Stimulated activated CD4-positive, alpha-beta T cell treated with anti-CD3 and anti-CD28 coated beads, Interleukin-4, amount 100 ng/mL, for 1 hour (primary cell): ENCODE measurements around the gene FADS1.

Experiments
- DNase-seq: peaks from one replicate; pipeline ENCODE4 v3.0.0-alpha.2; 2020

Gene FADS1

GRCh38 chr11:61816736-61817455 is at the start of gene FADS1:
Gene FADS1 (minus strand): TSS chr11:61817003. CDS start chr11:61816929, 74 bp downstream.
- DNase-seq: peak; percentile 77

- no peak for DNase-seq
Measured at GRCh38 chr11:61866231-61866957, 49.6 kb upstream of the FADS1 start.

GRCh38 chr11:61864814-61865775 is 48.3 kb upstream of the FADS1 start:
- no peak for DNase-seq

GRCh38 chr11:61863548-61864081 is 46.8 kb upstream of the FADS1 start:
- no peak for DNase-seq

- DNase-seq: no peak
Measured at GRCh38 chr11:61862714-61863547, 46.1 kb upstream of the FADS1 start.

- DNase-seq: no peak
Measured at GRCh38 chr11:61861634-61862033, 44.8 kb upstream of the FADS1 start.

- no peak for DNase-seq
Measured at GRCh38 chr11:61860054-61860903, 43.5 kb upstream of the FADS1 start.

- no peak for DNase-seq
Measured at GRCh38 chr11:61855939-61856680, 39.3 kb upstream of the FADS1 start.

GRCh38 chr11:61854966-61855714 is 38.3 kb upstream of the FADS1 start:
- DNase-seq: no peak

GRCh38 chr11:61854206-61854895 is 37.5 kb upstream of the FADS1 start:
- no peak for DNase-seq

GRCh38 chr11:61853698-61854169 is 36.9 kb upstream of the FADS1 start:
- DNase-seq: no peak

GRCh38 chr11:61851900-61852295 is 35.1 kb upstream of the FADS1 start:
- no peak for DNase-seq

GRCh38 chr11:61851113-61851899 is 34.5 kb upstream of the FADS1 start:
- DNase-seq: no peak

- no peak for DNase-seq
Measured at GRCh38 chr11:61850687-61851086, 33.9 kb upstream of the FADS1 start.

GRCh38 chr11:61848631-61849030 is 31.8 kb upstream of the FADS1 start:
- no peak for DNase-seq

- no peak for DNase-seq
Measured at GRCh38 chr11:61847914-61848581, 31.2 kb upstream of the FADS1 start.

- DNase-seq: no peak
Measured at GRCh38 chr11:61846362-61847020, 29.7 kb upstream of the FADS1 start.
